HL-60 (cell line): ENCODE results near the gene NKD2.

Experiments used
- DNase-seq, 2 experiments: peaks; one replicate each; pipeline ENCODE4 v3.0.0-alpha.2; 2010 to 2020; ENCODE audit warnings: low read depth in 1 of 2, low spot score in 1 of 2
- H3K27ac ChIP-seq: fragments of 250-450 bp; sonication (Bioruptor Pico); replicated peaks from 2 replicates; pipeline ENCODE4 v1.5.1; 2020; ENCODE audit warnings: mild to moderate bottlenecking, moderate library complexity
- H3K27me3 ChIP-seq: fragments of 250-450 bp; sonication (Bioruptor Pico); 2 replicates; pipeline ENCODE4 v1.5.1; 2021; ENCODE audit warnings: mild to moderate bottlenecking, moderate library complexity; ENCODE audit not compliant: insufficient read depth, poor library complexity, severe bottlenecking
- H3K4me3 ChIP-seq: replicated peaks from 2 replicates; pipeline ENCODE4 v1.5.1; 2011; ENCODE audit warnings: mild to moderate bottlenecking, control low read depth, low read length; ENCODE audit not compliant: insufficient read depth
- GABPA ChIP-seq: IDR thresholded peaks from 2 replicates; pipeline ENCODE4 v1.6.1; 2012; ENCODE audit warnings: low read depth
- POLR2AphosphoS5 ChIP-seq: IDR thresholded peaks from 2 replicates; pipeline ENCODE4 v1.6.1; 2012; ENCODE audit warnings: low read depth
- SPI1 ChIP-seq: IDR thresholded peaks from 2 replicates; pipeline ENCODE4 v1.6.1; 2012; ENCODE audit warnings: low read depth, mild to moderate bottlenecking, borderline replicate concordance
- TF ChIP-seq, protein P1 (sequence below): IDR thresholded peaks from 2 replicates; pipeline ENCODE4 v1.6.1; 2012; ENCODE audit warnings: low read depth; ENCODE audit not compliant: insufficient replicate concordance
- TF ChIP-seq, protein P2 (sequence below): IDR thresholded peaks from one replicate; pipeline ENCODE4 v1.5.1; 2011; ENCODE audit warnings: low read length, control low read depth, inconsistent platforms; ENCODE audit not compliant: insufficient read depth

The NKD2 gene

DNA sequence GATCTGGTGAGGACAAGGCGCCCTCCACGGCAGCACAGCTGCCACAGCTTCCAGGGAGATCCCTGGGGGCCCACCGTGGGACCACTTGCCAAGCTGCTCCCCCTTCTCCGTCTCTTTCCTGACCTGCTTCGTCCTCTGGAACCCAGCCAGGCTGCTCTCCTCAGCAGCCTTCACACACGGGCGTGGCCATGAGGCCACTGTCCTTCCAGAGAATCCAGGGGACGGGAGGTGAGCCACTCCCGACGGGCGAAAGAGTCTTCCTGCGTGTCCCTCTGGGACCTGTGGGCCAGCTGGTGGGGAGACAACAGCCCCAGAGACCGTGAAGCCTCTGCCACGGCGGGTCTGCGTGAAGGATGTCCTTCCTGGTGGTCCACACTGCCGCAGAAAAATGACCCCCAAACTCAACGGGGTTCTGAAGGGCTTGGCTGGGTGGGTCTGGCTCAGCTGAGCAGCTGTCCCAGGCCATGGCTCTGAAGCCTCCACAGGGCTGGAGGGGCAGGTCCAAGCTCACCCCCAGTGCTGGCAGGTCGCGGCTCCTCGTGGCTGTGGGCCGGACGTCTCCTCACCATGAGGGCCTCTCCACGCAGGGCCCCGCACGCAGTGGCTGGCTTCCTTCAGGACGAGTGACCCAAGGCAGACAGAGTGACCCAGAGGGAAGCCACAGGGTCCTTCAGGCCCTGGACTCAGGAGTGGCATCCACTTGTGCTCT lies 47.4 kb upstream of the NKD2 start:
- TF ChIP-seq SPI1 (no peak), POLR2AphosphoS5 (no peak), GABPA (no peak)
- TF ChIP-seq, protein P1, sequence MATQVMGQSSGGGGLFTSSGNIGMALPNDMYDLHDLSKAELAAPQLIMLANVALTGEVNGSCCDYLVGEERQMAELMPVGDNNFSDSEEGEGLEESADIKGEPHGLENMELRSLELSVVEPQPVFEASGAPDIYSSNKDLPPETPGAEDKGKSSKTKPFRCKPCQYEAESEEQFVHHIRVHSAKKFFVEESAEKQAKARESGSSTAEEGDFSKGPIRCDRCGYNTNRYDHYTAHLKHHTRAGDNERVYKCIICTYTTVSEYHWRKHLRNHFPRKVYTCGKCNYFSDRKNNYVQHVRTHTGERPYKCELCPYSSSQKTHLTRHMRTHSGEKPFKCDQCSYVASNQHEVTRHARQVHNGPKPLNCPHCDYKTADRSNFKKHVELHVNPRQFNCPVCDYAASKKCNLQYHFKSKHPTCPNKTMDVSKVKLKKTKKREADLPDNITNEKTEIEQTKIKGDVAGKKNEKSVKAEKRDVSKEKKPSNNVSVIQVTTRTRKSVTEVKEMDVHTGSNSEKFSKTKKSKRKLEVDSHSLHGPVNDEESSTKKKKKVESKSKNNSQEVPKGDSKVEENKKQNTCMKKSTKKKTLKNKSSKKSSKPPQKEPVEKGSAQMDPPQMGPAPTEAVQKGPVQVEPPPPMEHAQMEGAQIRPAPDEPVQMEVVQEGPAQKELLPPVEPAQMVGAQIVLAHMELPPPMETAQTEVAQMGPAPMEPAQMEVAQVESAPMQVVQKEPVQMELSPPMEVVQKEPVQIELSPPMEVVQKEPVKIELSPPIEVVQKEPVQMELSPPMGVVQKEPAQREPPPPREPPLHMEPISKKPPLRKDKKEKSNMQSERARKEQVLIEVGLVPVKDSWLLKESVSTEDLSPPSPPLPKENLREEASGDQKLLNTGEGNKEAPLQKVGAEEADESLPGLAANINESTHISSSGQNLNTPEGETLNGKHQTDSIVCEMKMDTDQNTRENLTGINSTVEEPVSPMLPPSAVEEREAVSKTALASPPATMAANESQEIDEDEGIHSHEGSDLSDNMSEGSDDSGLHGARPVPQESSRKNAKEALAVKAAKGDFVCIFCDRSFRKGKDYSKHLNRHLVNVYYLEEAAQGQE = no peak
- TF ChIP-seq, protein P2, sequence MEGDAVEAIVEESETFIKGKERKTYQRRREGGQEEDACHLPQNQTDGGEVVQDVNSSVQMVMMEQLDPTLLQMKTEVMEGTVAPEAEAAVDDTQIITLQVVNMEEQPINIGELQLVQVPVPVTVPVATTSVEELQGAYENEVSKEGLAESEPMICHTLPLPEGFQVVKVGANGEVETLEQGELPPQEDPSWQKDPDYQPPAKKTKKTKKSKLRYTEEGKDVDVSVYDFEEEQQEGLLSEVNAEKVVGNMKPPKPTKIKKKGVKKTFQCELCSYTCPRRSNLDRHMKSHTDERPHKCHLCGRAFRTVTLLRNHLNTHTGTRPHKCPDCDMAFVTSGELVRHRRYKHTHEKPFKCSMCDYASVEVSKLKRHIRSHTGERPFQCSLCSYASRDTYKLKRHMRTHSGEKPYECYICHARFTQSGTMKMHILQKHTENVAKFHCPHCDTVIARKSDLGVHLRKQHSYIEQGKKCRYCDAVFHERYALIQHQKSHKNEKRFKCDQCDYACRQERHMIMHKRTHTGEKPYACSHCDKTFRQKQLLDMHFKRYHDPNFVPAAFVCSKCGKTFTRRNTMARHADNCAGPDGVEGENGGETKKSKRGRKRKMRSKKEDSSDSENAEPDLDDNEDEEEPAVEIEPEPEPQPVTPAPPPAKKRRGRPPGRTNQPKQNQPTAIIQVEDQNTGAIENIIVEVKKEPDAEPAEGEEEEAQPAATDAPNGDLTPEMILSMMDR = no peak
- DNase-seq = no peak

DNA sequence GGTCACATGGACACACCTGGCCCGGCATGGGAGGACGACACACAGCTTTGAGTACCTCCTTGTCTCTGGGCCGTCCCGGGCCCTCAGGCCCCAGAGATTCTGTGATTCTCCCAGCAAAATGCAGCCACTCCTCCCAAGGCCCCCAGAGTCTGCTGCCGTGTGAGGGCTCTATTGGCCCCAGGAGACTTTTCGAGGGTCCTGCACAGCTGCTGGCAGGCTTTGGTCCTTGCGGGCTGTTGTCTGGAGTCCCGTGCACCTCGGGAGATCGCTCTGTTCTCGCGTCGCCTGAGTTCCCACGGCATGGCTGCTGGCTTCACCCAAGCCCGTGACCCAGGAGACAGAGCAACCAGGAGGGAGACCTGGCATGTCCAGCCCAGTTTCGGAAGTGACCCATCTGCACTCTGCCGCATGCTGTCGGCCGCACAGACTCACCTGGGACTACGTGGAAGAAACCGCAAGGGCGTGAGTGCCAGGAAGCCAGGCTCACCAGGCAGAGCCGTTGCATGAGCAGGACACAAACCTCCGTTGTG lies 46.8 kb upstream of the NKD2 start:
- Histone ChIP-seq H3K4me3 (no peak overlapping the region), H3K27ac (no peak overlapping the region), H3K27me3 (peaks cover 9% of the 10 kb centered on the region)
- TF ChIP-seq POLR2AphosphoS5 = no peak
- TF ChIP-seq, protein P1 = no peak
- TF ChIP-seq, protein P2 = no peak
- no peak for DNase-seq

More for the DNA sequence above, 47.4 kb upstream of the NKD2 start:
- no peak overlapping the region for H3K4me3 ChIP-seq
- H3K27me3 ChIP-seq = peaks cover 11% of the 10 kb centered on the region
- H3K27ac ChIP-seq = no peak overlapping the region

DNA sequence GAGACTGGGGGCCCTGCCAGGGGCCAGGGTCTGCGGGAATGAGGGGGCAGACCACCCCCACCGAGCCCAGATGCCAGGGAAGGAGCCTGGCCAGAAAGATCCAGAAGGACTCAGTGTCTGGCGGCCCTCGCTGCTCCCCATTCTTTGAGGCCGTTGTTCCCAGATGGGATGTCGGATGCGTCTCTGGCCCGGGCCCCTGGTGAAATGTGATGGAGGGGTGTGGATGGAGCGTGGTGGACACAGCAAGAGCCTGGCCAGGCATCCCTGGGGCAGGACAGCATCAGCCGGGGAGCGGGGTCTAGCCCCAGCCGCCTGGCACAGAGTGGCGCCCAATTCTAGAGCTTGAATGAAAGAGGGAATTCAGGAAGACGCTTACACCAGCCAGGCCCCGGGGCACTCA lies 46.2 kb upstream of the NKD2 start:
- no peak overlapping the region for H3K27ac ChIP-seq
- peaks cover 3% of the 10 kb centered on the region for H3K27me3 ChIP-seq
- H3K4me3 ChIP-seq = no peak overlapping the region
- TF ChIP-seq, protein P2 = no peak
- no peak for TF ChIP-seq GABPA
- no peak for TF ChIP-seq POLR2AphosphoS5
- TF ChIP-seq, protein P1 = no peak
- TF ChIP-seq SPI1 = no peak
- DNase-seq = no peak
